ENCODE results near the gene MMP8.

MMP8 gene

GRCh38 chr11:102719620-102720277 is 5.0 kb downstream of the MMP8 start:
- no peak for DNase-seq

GRCh38 chr11:102717280-102717679 is 7.5 kb downstream of the MMP8 start:
- no peak for DNase-seq

- no peak for DNase-seq
Observed at GRCh38 chr11:102716527-102716926, 8.2 kb downstream of the MMP8 start.

- DNase-seq: no peak
Observed at GRCh38 chr11:102712137-102712536, 12.6 kb downstream of the MMP8 start.

GRCh38 chr11:102709201-102709945 is 15.4 kb downstream of the MMP8 start:
- DNase-seq: no peak

- DNase-seq: no peak
Observed at GRCh38 chr11:102708654-102709053, 16.1 kb downstream of the MMP8 start.

GRCh38 chr11:102705626-102706025 is 19.1 kb downstream of the MMP8 start, which contains the start of gene MMP27:
Gene MMP27, minus strand, starts transcription at chr11:102705769. Its CDS starts 55 bp downstream, at chr11:102705714.
- DNase-seq: no peak

- DNase-seq: no peak
Observed at GRCh38 chr11:102704841-102705240, 19.9 kb downstream of the MMP8 start.

GRCh38 chr11:102703826-102704493 is 20.8 kb downstream of the MMP8 start:
- no peak for DNase-seq

- DNase-seq: no peak
Observed at GRCh38 chr11:102695201-102695600, 29.6 kb downstream of the MMP8 start.

GRCh38 chr11:102685754-102686153 is 39.0 kb downstream of the MMP8 start:
- no peak for DNase-seq

- DNase-seq: no peak
Observed at GRCh38 chr11:102685338-102685737, 39.4 kb downstream of the MMP8 start.

- DNase-seq: no peak
Observed at GRCh38 chr11:102683277-102683676, 41.5 kb downstream of the MMP8 start.

GRCh38 chr11:102680945-102681344 is 43.8 kb downstream of the MMP8 start:
- no peak for DNase-seq

GRCh38 chr11:102678022-102678421 is 46.7 kb downstream of the MMP8 start:
- no peak for DNase-seq

- DNase-seq: no peak
Observed at GRCh38 chr11:102676084-102676483, 48.7 kb downstream of the MMP8 start.

GRCh38 chr11:102669664-102670063 is 55.1 kb downstream of the MMP8 start:
- no peak for DNase-seq

GRCh38 chr11:102666331-102666957 is 58.3 kb downstream of the MMP8 start:
- DNase-seq: no peak

- no peak for DNase-seq
Observed at GRCh38 chr11:102664001-102664752, 60.6 kb downstream of the MMP8 start.

- DNase-seq: no peak
Observed at GRCh38 chr11:102662607-102663006, 62.1 kb downstream of the MMP8 start.

All from NCI-H510A (cell line).